Neural progenitor cell (in vitro differentiated cells): Measurements from ENCODE around the gene ENAH.

ENCODE experiments used
- CTCF ChIP-seq: fragments of 200-600 bp; sonication (generic); IDR thresholded peaks from 2 replicates; pipeline ENCODE4 v1.5.1; 2017; ENCODE audit warnings: antibody characterized with exemption, mild to moderate bottlenecking
- EZH2 ChIP-seq: fragments of 200-600 bp; sonication (generic); IDR thresholded peaks from 2 replicates; pipeline ENCODE4 v1.6.1; 2017; ENCODE audit warnings: antibody characterized with exemption, mild to moderate bottlenecking, moderate library complexity

- TF ChIP-seq CTCF, result no peak
- TF ChIP-seq EZH2, result no peak
These were observed 60.4 kb downstream of the ENAH start for GRCh38 chr1:225592362-225593025.
